Pericardium fibroblast (primary cell): ENCODE measurements around the gene RSPH10B2. TPM values are rescaled to one million over a fixed set of nuclear protein-coding genes. Genes with fewer than 3 reads are reported as not detected.

Experiments
- total RNA-seq: library from RNA; depleted of rRNA; stranded (reverse); fragments of >200 nt; gene quantifications from 2 replicates; pipeline ENCODE4 v1.2.3, GENCODE V29; 2015

Gene RSPH10B2
- not detected in 2 replicates for total RNA-seq

GRCh38 chr7:6753964-6754363 lies at the start of gene RSPH10B2:
Gene RSPH10B2 (plus strand): TSS chr7:6754103. CDS start chr7:6757678, 3,575 bp downstream.

GRCh38 chr7:6706666-6707407 lies 47.1 kb upstream of the RSPH10B2 start, which contains the start of gene ZNF12:
Gene ZNF12 (minus strand): TSS chr7:6706947. CDS start chr7:6705173, 1,774 bp downstream.

GRCh38 chr7:6826151-6826550 lies 72.2 kb downstream of the RSPH10B2 start, which contains the start of gene CCZ1B:
Gene CCZ1B (minus strand): TSS chr7:6826275. CDS start chr7:6826197, 78 bp downstream.

Other genes starting within 250 kb of the RSPH10B2 start
- gene GRID2IP, start 202.6 kb upstream of the RSPH10B2 start, total RNA-seq, result 0.09 TPM in 1 of 2 replicates, not detected in the other
- 65.7 and 79.8 TPM in 2 replicates for gene ZDHHC4, start 176.6 kb upstream of the RSPH10B2 start, total RNA-seq
- 24.2 and 24.9 TPM in 2 replicates for gene INTS15, start 164.1 kb upstream of the RSPH10B2 start, total RNA-seq
- 2.9 and 3.3 TPM in 2 replicates for gene ZNF853, start 138.5 kb upstream of the RSPH10B2 start, total RNA-seq
- gene ZNF316, start 116.8 kb upstream of the RSPH10B2 start, total RNA-seq, result 10.1 and 16.7 TPM in 2 replicates
- 14.1 and 15.3 TPM in 2 replicates for gene ZNF12, start 47.2 kb upstream of the RSPH10B2 start, total RNA-seq
- 16.7 and 29.2 TPM in 2 replicates for gene CCZ1B, start 72.2 kb downstream of the RSPH10B2 start, total RNA-seq